ENCODE measurements around the gene ADAT1. TPM values are rescaled to one million over a fixed set of nuclear protein-coding genes. Genes with fewer than 3 reads are reported as not detected.

The ADAT1 gene
- total and polyA plus RNA-seq, 8 donors = 9.2 to 20.5 (median 14.0) TPM

- ATAC-seq (no peak), DNase-seq (no peak), FAIRE-seq (no peak)
- Histone ChIP-seq H3K27me3 (no peaks in the 10 kb centered on the region), H3K4me3 (no peak overlapping the region), H3K9me3 (no peaks in the 10 kb centered on the region), H3K27ac (no peak overlapping the region), H3K4me1 (peaks cover 0 to 6% (median 5%) of the 10 kb centered on the region in 3 donors), H3K36me3 (peaks cover 0 to 50% (median 34%) of the 10 kb centered on the region in 3 donors)
- no peak for TF ChIP-seq CTCF (IDR thresholded peaks at IDR 0.05)
- intact Hi-C loops (cut with DNase I) = loop anchor here in 1 of 3 donors (10.0 kb wide), 1 partner anchor 152 kb away; no protein-coding TSS in a partner anchor
- WGBS, 2 donors = 93% methylated on average over 4 of the region's 4 CpGs
Measured at GRCh38 chr16:75626806-75627205, 3.7 kb upstream of the ADAT1 start.

- DNase-seq (no peak), FAIRE-seq (no peak), ATAC-seq (no peak)
- Histone ChIP-seq H3K27ac (no peak overlapping the region), H3K4me1 (peaks cover 5 to 9% (median 7%) of the 10 kb centered on the region in 3 donors), H3K9me3 (no peaks in the 10 kb centered on the region), H3K36me3 (peaks cover 0 to 32% (median 23%) of the 10 kb centered on the region in 3 donors), H3K27me3 (no peaks in the 10 kb centered on the region), H3K4me3 (no peak overlapping the region)
- 74 to 75% methylated on average over 4 of the region's 4 CpGs for WGBS, 2 donors
- intact Hi-C loops (cut with DNase I) = loop anchor here in 1 of 3 donors (10.0 kb wide), 1 partner anchor 150 kb away; no protein-coding TSS in a partner anchor
- TF ChIP-seq CTCF (IDR thresholded peaks at IDR 0.05) = no peak
Measured at GRCh38 chr16:75624921-75625334, 1.8 kb upstream of the ADAT1 start.

- H3K27me3 ChIP-seq = no peaks in the 10 kb centered on the region
- no peak overlapping the region for H3K27ac ChIP-seq
- no peak for TF ChIP-seq CTCF (IDR thresholded peaks at IDR 0.05)
Measured at GRCh38 chr16:75621170-75621477, 2.0 kb downstream of the ADAT1 start.

GRCh38 chr16:75620326-75621169 lies 2.5 kb downstream of the ADAT1 start:
- intact Hi-C loops (cut with DNase I) = loop anchor here in 1 of 3 donors (10.0 kb wide), 1 partner anchor 146 kb away; no protein-coding TSS in a partner anchor
- Histone ChIP-seq H3K4me1 (peaks cover 5 to 9% (median 7%) of the 10 kb centered on the region in 3 donors), H3K4me3 (no peak overlapping the region), H3K27ac (no peak overlapping the region), H3K9me3 (no peaks in the 10 kb centered on the region), H3K27me3 (no peaks in the 10 kb centered on the region), H3K36me3 (no peaks in the 10 kb centered on the region)
- ATAC-seq (no peak), DNase-seq (no peak), FAIRE-seq (no peak)
- WGBS, 2 donors = 81 to 85% methylated on average over 20 of the region's 20 CpGs
- no peak for TF ChIP-seq CTCF (IDR thresholded peaks at IDR 0.05)

More at GRCh38 chr16:75621170-75621477, 2.0 kb downstream of the ADAT1 start:
- DNase-seq (no peak), FAIRE-seq (no peak), ATAC-seq (no peak)
- intact Hi-C loops (cut with DNase I) = loop anchor here in 1 of 3 donors (10.0 kb wide), 1 partner anchor 146 kb away; no protein-coding TSS in a partner anchor
- WGBS, 2 donors = 15 to 24% methylated on average over 2 of the region's 2 CpGs
- no peak overlapping the region for H3K4me3 ChIP-seq
- H3K9me3 ChIP-seq = no peaks in the 10 kb centered on the region
- peaks cover 5 to 9% (median 7%) of the 10 kb centered on the region in 3 donors for H3K4me1 ChIP-seq
- H3K36me3 ChIP-seq = no peaks in the 10 kb centered on the region

- peaks cover 5 to 9% (median 7%) of the 10 kb centered on the region in 3 donors for H3K4me1 ChIP-seq
- no peak overlapping the region for H3K27ac ChIP-seq
- no peaks in the 10 kb centered on the region for H3K9me3 ChIP-seq
- no peaks in the 10 kb centered on the region for H3K27me3 ChIP-seq
- FAIRE-seq (no peak), DNase-seq (no peak), ATAC-seq (no peak)
- 89 to 96% methylated on average over 2 of the region's 2 CpGs for WGBS, 2 donors
- H3K4me3 ChIP-seq = no peak overlapping the region
- intact Hi-C loops (cut with DNase I) = no loop called here
- no peak for TF ChIP-seq CTCF (IDR thresholded peaks at IDR 0.05)
- no peaks in the 10 kb centered on the region for H3K36me3 ChIP-seq
Measured at GRCh38 chr16:75618780-75619179, 4.3 kb downstream of the ADAT1 start.
